GM19324 (cell line): ENCODE results near the gene MAML2.

ENCODE experiments used
- ATAC-seq: cut with Tn5 transposase; IDR thresholded peaks from one replicate; pipeline ENCODE4 v1.9.1; 2021; ENCODE audit warnings: mild to moderate bottlenecking, moderate library complexity; ENCODE audit not compliant: unreplicated experiment, low FRiP score

The MAML2 gene

DNA sequence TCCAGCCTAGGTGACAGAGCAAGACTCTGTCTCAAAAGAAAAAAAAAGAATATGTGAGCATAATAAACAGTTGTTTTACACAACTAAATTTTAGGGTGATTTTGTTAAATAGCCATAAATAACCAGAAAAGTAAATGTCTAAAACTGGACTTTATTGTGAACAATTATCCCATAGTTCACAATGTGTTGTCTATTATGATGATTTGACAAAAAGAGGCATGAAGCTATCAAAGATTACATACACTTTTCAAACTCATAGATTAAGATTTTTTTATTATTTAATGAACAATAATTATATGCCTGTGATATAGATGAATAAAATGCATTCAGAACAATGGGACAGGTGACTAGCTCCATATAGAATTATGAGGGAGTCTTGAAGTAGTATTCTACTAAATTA lies 392.1 kb downstream of the MAML2 start:
- ATAC-seq, result no peak

DNA sequence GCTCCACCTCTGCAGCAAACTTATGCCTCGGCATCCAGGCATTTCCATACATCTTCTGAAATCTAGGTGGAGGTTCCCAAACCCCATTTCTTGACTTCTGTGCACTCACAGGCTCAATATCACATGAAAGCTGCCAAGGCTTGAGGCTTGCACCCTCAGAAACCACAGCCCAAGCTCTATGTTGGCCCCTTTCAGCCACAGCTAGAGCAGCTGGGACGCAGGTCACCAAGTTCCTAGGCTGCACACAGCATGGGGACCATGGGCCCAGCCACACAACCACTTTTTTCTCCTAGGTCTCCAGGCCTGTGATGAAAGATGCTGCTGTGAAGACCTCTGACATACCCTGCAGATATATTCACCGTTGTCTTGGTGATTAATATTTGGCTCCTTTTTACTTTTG lies 394.4 kb downstream of the MAML2 start:
- no peak for ATAC-seq

GRCh38 chr11:95944623-95945022 lies 398.4 kb downstream of the MAML2 start:
- no peak for ATAC-seq

DNA sequence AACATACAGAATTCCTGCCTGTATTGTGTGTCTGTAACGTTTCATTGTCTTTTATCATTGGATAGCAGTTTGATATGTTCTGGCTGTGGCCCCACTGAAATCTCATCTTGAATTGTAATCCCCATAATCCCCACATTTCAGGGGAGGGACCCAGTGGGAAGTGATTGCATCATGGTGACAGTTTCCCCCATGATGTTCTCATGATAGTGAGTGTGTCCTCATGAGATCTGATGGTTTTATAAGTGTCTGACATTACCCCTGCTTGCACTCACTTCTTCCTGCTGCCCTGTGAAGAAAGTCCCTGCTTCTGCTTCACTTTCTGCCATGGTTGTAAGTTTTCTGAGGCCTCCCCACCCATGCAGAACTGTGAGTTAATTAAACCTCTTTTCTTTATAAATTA lies 399.4 kb downstream of the MAML2 start:
- ATAC-seq, result no peak

DNA sequence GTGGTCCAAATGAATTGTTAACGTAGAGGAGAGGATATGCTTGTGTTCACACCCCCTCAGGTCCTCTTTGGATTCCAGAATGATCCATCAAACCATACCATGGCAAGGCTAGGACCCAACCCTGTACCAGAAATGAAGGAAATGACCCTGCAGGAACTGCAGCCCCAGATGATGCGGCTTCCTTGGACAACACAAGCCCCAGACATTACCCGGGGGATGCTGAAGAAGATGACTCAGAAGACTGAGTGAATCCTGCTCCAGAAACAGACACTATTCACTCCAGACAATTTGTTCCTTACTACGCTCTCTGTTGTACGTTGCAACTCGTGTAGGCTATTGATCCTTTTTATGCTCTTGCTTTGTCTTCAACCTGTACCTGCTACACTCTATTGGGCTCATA lies 403.9 kb downstream of the MAML2 start:
- ATAC-seq, result no peak

DNA sequence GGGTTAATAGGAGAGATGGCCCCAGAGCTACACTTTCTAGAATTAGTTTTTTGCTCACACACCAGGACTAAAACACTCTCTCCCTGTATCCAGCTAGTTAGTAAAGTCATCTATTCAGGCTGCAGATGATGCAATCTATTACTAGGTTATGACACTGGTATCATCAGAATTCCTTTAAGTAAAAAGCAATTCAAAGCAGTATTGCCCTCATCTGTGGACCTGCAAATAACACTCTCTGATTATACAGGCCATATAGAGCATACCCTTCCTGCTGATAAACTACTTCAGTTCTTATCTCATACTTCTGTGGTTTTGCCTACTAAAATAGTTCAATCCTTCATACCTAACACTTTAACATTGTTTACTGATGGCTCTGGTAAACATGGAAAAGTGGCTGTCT lies 405.6 kb downstream of the MAML2 start:
- no peak for ATAC-seq

GRCh38 chr11:95933594-95933993 lies 409.4 kb downstream of the MAML2 start:
- no peak for ATAC-seq

- ATAC-seq, result no peak
These were observed 411.1 kb downstream of the MAML2 start for GRCh38 chr11:95931916-95932315.

DNA sequence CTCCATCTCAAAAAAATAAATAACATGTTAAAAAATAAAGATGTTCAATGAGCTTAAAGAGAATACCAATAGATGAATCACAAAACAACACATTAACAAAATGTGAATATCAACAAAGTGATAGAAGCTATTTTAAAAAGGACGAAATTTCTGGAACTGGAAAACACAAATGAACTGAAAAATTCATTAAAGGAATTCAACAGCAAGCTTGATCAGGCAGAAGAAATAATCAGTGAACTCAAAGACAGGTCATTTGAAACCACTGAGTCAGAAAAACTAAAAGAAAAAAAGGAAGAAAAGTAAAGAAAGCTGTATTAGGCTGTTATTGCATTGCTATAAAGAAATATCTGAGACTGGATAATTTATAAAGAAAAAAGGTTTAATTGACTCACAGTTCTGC lies 412.0 kb downstream of the MAML2 start:
- no peak for ATAC-seq

GRCh38 chr11:95926726-95927125 lies 416.3 kb downstream of the MAML2 start:
- no peak for ATAC-seq
